Nephron (organoid): Measurements from ENCODE around the gene MAGI3.

Source experiments
- H3K27ac Mint-ChIP-seq, 3 experiments: 2 replicates each; pipeline ENCODE4 v1.8.0; 2020; ENCODE audit warnings: mixed read lengths in 3 of 3, mild to moderate bottlenecking in 2 of 3, moderate library complexity in 1 of 3
- H3K27me3 Mint-ChIP-seq: 2 replicates; pipeline ENCODE4 v1.8.0; 2021; ENCODE audit warnings: low read depth, mild to moderate bottlenecking, moderate library complexity, mixed read lengths
- H3K36me3 Mint-ChIP-seq: 2 replicates; pipeline ENCODE4 v1.8.0; 2020; ENCODE audit warnings: low read depth, mixed read lengths
- H3K4me1 Mint-ChIP-seq: 2 replicates; pipeline ENCODE4 v1.8.0; 2020; ENCODE audit warnings: mixed read lengths
- H3K4me3 Mint-ChIP-seq, 3 experiments: 2 replicates each; pipeline ENCODE4 v1.8.0; 2020; ENCODE audit warnings: mild to moderate bottlenecking in 3 of 3, mixed read lengths in 3 of 3, moderate library complexity in 2 of 3
- H3K9me3 Mint-ChIP-seq: 2 replicates; pipeline ENCODE4 v1.8.0; 2020; ENCODE audit warnings: mixed read lengths
- CTCF ChIP-seq, 3 experiments: fragments of 200-600 bp; sonication (generic); IDR thresholded peaks; one replicate each; pipeline ENCODE4 v1.5.0; 2021; ENCODE audit warnings: antibody characterized with exemption in 3 of 3; ENCODE audit not compliant: unreplicated experiment in 3 of 3

The MAGI3 gene

DNA sequence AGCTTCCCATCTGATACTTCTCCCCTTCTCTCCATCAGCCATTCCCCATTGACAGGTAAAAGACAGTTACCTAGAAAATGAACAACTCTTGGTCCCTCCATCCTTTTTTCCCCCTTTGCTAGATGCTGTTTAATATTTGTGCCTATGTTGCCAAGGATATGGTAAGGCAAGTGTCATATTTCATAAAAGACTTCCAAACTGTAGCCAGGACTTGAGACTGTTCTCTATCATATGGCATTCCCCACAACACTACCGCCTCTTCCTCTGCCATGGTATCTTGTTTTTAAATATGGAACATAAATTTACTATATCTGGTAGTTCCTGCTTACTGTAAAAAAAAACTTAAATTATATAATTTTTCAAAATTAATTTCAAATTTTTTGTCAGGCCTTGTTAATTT lies 271.8 kb downstream of the MAGI3 start:
- Mint-ChIP-seq H3K4me3 (no peak overlapping the region), H3K27ac (no peak overlapping the region), H3K36me3 (peaks cover 28% of the 10 kb centered on the region)

GRCh38 chr1:113663165-113663951 lies 273.0 kb downstream of the MAGI3 start:
- Mint-ChIP-seq H3K27ac (no peak overlapping the region), H3K9me3 (peaks cover 10% of the 10 kb centered on the region), H3K4me3 (no peak overlapping the region), H3K27me3 (no peaks in the 10 kb centered on the region), H3K4me1 (peaks cover 16% of the 10 kb centered on the region), H3K36me3 (peaks cover 40% of the 10 kb centered on the region)
- TF ChIP-seq CTCF (IDR thresholded peaks at IDR 0.05; ENCODE audit: unreplicated experiment in 3 of 3), result no peak

More for the DNA sequence above, 271.8 kb downstream of the MAGI3 start:
- Mint-ChIP-seq H3K9me3 (peaks cover 10% of the 10 kb centered on the region), H3K4me1 (peaks cover 23% of the 10 kb centered on the region), H3K27me3 (no peaks in the 10 kb centered on the region)
- no peak for TF ChIP-seq CTCF (IDR thresholded peaks at IDR 0.05; ENCODE audit: unreplicated experiment in 3 of 3)

DNA sequence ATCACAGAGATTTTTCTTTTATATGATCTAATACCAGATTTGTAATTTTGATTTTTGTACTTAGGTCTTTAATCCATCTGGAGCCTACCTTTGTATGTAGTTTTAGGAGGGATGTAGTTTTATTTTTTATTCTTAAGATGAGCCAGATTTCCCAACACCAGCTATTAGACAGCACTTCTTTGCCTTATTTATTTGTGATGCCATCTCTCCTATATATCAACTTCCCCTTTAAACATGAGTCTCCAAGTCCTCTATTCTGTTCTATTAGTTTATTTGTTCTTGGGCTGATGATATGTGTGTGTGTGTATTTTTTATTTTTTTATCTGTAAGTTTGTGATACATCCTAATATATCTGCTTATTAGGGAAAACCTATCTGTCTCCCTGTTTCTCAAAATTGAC lies 274.8 kb downstream of the MAGI3 start:
- Mint-ChIP-seq H3K27ac (no peak overlapping the region), H3K4me1 (peaks cover 3% of the 10 kb centered on the region), H3K36me3 (peaks cover 39% of the 10 kb centered on the region), H3K4me3 (no peak overlapping the region), H3K27me3 (no peaks in the 10 kb centered on the region), H3K9me3 (peaks cover 10% of the 10 kb centered on the region)
- TF ChIP-seq CTCF (IDR thresholded peaks at IDR 0.05; ENCODE audit: unreplicated experiment in 3 of 3), result no peak

DNA sequence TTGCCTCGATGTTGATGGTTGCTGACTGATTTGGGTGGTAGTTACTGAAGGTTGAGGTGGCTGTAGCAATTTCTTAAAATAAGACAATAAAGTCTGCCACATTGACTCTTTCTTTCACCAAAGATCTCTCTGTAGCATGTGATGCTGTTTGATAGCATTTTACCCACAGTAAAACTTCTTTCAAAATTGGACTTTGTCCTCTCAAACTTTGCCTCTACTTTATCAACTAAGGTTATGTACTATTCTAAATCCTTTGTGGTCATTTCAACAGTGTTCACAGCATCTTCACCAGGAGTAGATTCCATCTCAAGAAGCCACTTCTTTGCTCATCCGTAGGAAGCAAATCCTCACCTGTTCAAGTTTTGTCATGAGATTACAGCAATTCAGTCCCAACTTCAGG lies 275.8 kb downstream of the MAGI3 start:
- H3K4me3 Mint-ChIP-seq, result no peak overlapping the region
- peaks cover 10% of the 10 kb centered on the region for H3K9me3 Mint-ChIP-seq
- H3K27ac Mint-ChIP-seq, result no peak overlapping the region
- peaks cover 39% of the 10 kb centered on the region for H3K36me3 Mint-ChIP-seq
- H3K27me3 Mint-ChIP-seq, result no peaks in the 10 kb centered on the region
- H3K4me1 Mint-ChIP-seq, result no peaks in the 10 kb centered on the region
- no peak for TF ChIP-seq CTCF (IDR thresholded peaks at IDR 0.05; ENCODE audit: unreplicated experiment in 3 of 3)

- Mint-ChIP-seq H3K27me3 (no peaks in the 10 kb centered on the region), H3K4me1 (no peaks in the 10 kb centered on the region), H3K4me3 (no peak overlapping the region), H3K9me3 (peaks cover 10% of the 10 kb centered on the region), H3K27ac (no peak overlapping the region), H3K36me3 (peaks cover 34% of the 10 kb centered on the region)
- TF ChIP-seq CTCF (IDR thresholded peaks at IDR 0.05; ENCODE audit: unreplicated experiment in 3 of 3), result no peak
Observed at GRCh38 chr1:113669988-113670387, 279.7 kb downstream of the MAGI3 start.

- H3K4me1 Mint-ChIP-seq, result no peaks in the 10 kb centered on the region
Observed at GRCh38 chr1:113670650-113671049, 280.3 kb downstream of the MAGI3 start.

More at GRCh38 chr1:113670650-113671049, 280.3 kb downstream of the MAGI3 start:
- H3K27ac Mint-ChIP-seq, result no peak overlapping the region
- peaks cover 34% of the 10 kb centered on the region for H3K36me3 Mint-ChIP-seq
- no peaks in the 10 kb centered on the region for H3K27me3 Mint-ChIP-seq
- TF ChIP-seq CTCF (IDR thresholded peaks at IDR 0.05; ENCODE audit: unreplicated experiment in 3 of 3), result no peak
- H3K9me3 Mint-ChIP-seq, result peaks cover 10% of the 10 kb centered on the region
- no peak overlapping the region for H3K4me3 Mint-ChIP-seq
